ENCODE results near the gene MYL12A. TPM values are rescaled to one million over a fixed set of nuclear protein-coding genes. Genes with fewer than 3 reads are reported as not detected.

The MYL12A gene
- total and polyA plus RNA-seq, 3 experiments from 2014 or later: 338 to 3,038 (median 348) TPM

DNA sequence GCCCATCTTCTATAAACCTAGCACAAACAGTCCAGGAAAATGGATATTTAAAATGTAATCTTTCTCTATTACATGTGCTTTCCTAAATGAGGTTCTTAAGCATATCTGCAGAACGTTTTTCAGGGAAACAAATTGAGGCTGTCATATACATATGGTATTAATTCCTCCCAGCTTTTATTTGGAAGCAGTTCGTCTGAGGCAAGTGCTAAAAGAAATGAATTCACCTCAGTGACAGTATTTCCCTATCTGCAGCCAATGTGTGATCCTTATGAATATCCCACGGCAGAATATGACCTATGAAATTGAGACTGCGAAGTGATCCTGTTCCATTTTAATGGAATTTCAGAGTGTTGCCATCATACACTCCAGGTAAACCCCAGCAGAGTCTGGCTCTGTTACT, 34.9 kb upstream of the MYL12A start:
- H3K27ac Mint-ChIP-seq: peak overlapping the region in 3 of 8 donors; percentile 42 to 56 (median 44)
- H3K9me3 ChIP-seq (ENCODE audit: low read length): no peaks in the 10 kb centered on the region
- no peaks in the 10 kb centered on the region for H3K36me3 ChIP-seq (ENCODE audit: insufficient read depth, low read length)
- H3K4me1 ChIP-seq (ENCODE audit: insufficient read depth, low read length): peaks cover 12% of the 10 kb centered on the region
- peaks cover 18 to 27% (median 24%) of the 10 kb centered on the region in 3 donors for H3K4me1 Mint-ChIP-seq
- peaks cover 3 to 6% (median 3%) of the 10 kb centered on the region in 3 donors for H3K36me3 Mint-ChIP-seq
- H3K27ac ChIP-seq (ENCODE audit: low read depth, low read length): no peak overlapping the region
- no peak overlapping the region for H3K4me3 ChIP-seq (ENCODE audit: low read length)
- no peaks in the 10 kb centered on the region for H3K9me3 Mint-ChIP-seq
- no peaks in the 10 kb centered on the region for H3K27me3 ChIP-seq (ENCODE audit: insufficient read depth, low read length, poor library complexity, severe bottlenecking)
- DNase-seq: no peak
- no peak overlapping the region for H3K4me3 Mint-ChIP-seq
- H3K27me3 Mint-ChIP-seq: peaks cover 0 to 3% of the 10 kb centered on the region in 2 donors
- ChIA-PET CTCF (no interaction called here), POLR2A (no interaction called here)

DNA sequence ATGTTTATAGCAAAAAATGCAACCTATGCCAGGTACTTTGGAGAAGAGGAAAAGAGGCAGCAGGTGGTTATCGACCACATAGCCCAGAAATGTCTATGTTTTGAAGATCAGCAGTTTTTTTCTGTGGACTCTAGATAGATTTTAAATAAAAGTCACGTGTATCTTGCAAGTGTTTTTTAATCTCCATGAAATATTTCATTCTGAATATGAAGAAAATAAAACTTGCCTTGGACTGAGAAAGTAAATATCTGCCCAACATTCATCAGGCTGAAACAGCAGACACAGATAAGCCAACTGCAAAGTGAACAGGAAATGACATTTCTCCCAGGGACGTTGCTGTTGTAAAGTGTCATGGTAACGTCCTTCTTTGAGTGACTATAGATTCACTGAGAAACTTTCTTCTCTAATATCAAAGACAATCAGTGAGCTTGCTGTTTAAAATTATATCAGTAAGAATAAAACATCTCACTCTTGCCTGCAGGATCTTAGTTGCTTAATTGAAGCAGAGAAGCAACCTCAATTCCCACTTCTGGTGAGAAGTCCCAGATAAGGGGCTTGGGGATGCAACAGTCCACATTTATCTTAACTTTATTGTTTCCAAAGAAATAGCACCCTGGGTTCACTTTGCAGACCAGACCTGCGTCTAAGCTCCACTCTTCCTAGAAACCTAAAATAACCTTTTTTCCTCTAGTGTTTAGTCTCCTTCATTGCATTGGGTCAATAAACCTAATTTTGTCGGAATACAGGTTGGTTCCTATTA, 34.1 kb upstream of the MYL12A start:
- H3K27ac Mint-ChIP-seq: peak overlapping the region in 5 of 8 donors; percentile 42 to 72 (median 54)
- no peaks in the 10 kb centered on the region for H3K27me3 Mint-ChIP-seq
- H3K4me3 Mint-ChIP-seq: no peak overlapping the region
- Histone ChIP-seq H3K27ac (ENCODE audit: low read depth, low read length) (no peak overlapping the region), H3K27me3 (ENCODE audit: insufficient read depth, low read length, poor library complexity, severe bottlenecking) (no peaks in the 10 kb centered on the region), H3K4me3 (ENCODE audit: low read length) (no peak overlapping the region), H3K36me3 (ENCODE audit: insufficient read depth, low read length) (no peaks in the 10 kb centered on the region), H3K4me1 (ENCODE audit: insufficient read depth, low read length) (peaks cover 12% of the 10 kb centered on the region), H3K9me3 (ENCODE audit: low read length) (no peaks in the 10 kb centered on the region)
- POLR2A ChIA-PET: no interaction called here
- DNase-seq: peak in 2 of 5 donors; percentile 6 to 50
- CTCF ChIA-PET: no interaction called here
- H3K4me1 Mint-ChIP-seq: peaks cover 18 to 27% (median 24%) of the 10 kb centered on the region in 3 donors
- peaks cover 3 to 6% (median 3%) of the 10 kb centered on the region in 3 donors for H3K36me3 Mint-ChIP-seq
- no peaks in the 10 kb centered on the region for H3K9me3 Mint-ChIP-seq

DNA sequence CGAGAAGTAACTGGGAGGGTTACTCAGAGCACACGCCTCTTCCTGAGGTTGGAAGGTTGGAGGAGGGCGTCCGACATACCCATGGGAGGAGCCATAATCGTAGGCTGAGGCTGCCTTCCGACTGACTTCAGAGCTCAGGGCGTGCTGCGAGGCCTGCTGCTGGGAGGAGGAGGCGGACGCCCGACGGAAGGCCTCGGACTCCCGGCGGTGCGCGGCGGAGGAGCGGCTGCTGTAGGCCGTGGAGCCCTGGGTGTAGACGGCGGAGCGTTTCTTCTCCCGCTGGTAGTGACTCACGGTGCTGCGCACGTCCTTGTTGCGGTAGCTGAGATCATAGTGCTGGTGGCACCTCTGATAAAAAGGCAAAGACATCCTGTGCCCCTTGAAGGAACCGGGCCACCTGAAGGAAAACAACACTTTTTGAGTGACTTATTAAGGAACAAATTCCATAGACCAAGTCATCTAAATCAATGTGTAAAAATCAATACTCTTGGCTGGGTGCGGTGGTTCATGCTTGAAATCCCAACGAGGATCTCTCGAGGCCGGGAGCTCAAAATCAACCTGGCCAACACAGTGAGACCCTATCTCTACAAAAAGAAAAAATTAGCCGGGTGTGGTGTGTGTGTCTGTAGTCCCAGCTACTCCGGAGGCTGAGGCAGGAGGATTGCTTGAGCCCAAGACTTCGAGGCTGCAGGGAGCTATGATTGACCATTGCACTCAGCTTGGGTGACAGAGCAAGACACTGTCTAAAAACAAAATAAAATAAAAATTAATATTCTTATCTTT, 32.6 kb upstream of the MYL12A start:
- H3K4me1 Mint-ChIP-seq: peaks cover 13 to 20% (median 16%) of the 10 kb centered on the region in 3 donors
- ChIA-PET POLR2A (no interaction called here), CTCF (no interaction called here)
- Histone ChIP-seq H3K27me3 (ENCODE audit: insufficient read depth, low read length, poor library complexity, severe bottlenecking) (no peaks in the 10 kb centered on the region), H3K27ac (ENCODE audit: low read depth, low read length) (no peak overlapping the region), H3K4me1 (ENCODE audit: insufficient read depth, low read length) (peaks cover 12% of the 10 kb centered on the region), H3K9me3 (ENCODE audit: low read length) (no peaks in the 10 kb centered on the region), H3K36me3 (ENCODE audit: insufficient read depth, low read length) (no peaks in the 10 kb centered on the region), H3K4me3 (ENCODE audit: low read length) (no peak overlapping the region)
- no peaks in the 10 kb centered on the region for H3K9me3 Mint-ChIP-seq
- H3K36me3 Mint-ChIP-seq: peaks cover 0 to 6% (median 0%) of the 10 kb centered on the region in 3 donors
- no peak overlapping the region for H3K27ac Mint-ChIP-seq
- no peak overlapping the region for H3K4me3 Mint-ChIP-seq
- no peak for DNase-seq
- H3K27me3 Mint-ChIP-seq: no peaks in the 10 kb centered on the region

DNA sequence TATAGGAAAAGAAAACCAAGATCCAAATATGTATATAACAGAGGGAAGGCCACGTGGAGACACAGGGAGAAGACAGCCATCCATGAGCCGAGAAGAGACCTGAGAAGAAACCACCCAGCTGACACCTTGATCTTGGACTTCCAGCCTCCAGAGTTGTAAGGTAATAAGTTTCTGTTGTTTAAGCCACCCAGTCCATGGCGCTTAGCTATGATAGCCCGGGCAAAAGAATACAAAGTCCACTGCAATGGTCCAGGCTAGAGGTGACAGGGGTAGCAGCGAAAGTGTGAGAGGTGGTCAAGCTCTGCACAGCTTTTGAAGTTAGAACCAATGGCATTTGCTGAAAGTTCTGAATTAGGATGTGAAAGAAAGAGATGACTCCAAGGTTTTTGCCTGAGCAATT, 30.6 kb upstream of the MYL12A start:
- DNase-seq: no peak
- no peaks in the 10 kb centered on the region for H3K36me3 ChIP-seq (ENCODE audit: insufficient read depth, low read length)
- H3K4me3 ChIP-seq (ENCODE audit: low read length): no peak overlapping the region
- H3K4me3 Mint-ChIP-seq: no peak overlapping the region
- peaks cover 12% of the 10 kb centered on the region for H3K4me1 ChIP-seq (ENCODE audit: insufficient read depth, low read length)
- ChIA-PET CTCF (no interaction called here), POLR2A (no interaction called here)
- no peaks in the 10 kb centered on the region for H3K27me3 Mint-ChIP-seq
- H3K9me3 ChIP-seq (ENCODE audit: low read length): no peaks in the 10 kb centered on the region
- H3K4me1 Mint-ChIP-seq: peaks cover 10 to 16% (median 11%) of the 10 kb centered on the region in 3 donors
- H3K27ac ChIP-seq (ENCODE audit: low read depth, low read length): no peak overlapping the region
- H3K27me3 ChIP-seq (ENCODE audit: insufficient read depth, low read length, poor library complexity, severe bottlenecking): no peaks in the 10 kb centered on the region
- H3K36me3 Mint-ChIP-seq: peaks cover 0 to 6% (median 6%) of the 10 kb centered on the region in 3 donors
- no peaks in the 10 kb centered on the region for H3K9me3 Mint-ChIP-seq
- H3K27ac Mint-ChIP-seq: peak overlapping the region in 1 of 8 donors; percentile 54

DNA sequence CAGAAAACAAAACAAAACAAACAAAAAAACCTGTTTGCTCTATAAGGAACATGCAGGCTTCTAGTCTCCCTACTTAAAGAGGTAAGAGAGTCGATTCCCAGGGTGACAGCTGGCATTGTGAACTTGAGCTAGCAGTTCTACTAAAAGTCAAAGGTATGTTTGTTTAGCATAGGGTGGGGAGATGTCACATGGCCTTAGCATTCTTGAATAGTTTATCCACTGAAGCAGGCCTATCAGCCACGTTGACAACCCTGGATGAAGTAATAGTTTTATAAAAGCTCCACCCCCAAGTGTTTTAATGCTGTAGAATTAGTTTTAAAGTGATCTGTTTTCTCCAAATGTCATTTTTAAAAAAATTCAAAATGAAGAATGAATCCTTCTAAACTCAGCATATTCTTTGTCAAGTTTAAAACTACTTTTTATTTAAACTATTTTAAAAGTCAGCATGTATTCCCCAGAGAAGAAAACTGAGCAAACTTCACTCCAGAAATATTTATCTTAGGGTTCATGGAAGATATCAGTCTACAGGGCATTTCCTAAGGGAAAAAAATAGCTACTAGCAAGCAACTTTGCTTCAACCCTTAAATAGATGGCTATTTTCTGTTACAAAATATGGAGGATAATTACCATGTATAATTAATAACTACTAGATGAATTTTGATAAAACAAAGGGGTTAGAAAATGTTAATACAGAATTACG, 29.5 kb upstream of the MYL12A start:
- Mint-ChIP-seq H3K27ac (peak overlapping the region in 1 of 8 donors; percentile 82), H3K4me1 (peaks cover 6 to 13% (median 7%) of the 10 kb centered on the region in 3 donors), H3K36me3 (peaks cover 0 to 6% (median 5%) of the 10 kb centered on the region in 3 donors), H3K4me3 (no peak overlapping the region), H3K9me3 (no peaks in the 10 kb centered on the region), H3K27me3 (no peaks in the 10 kb centered on the region)
- no peaks in the 10 kb centered on the region for H3K9me3 ChIP-seq (ENCODE audit: low read length)
- H3K4me1 ChIP-seq (ENCODE audit: insufficient read depth, low read length): peaks cover 8% of the 10 kb centered on the region
- no peaks in the 10 kb centered on the region for H3K36me3 ChIP-seq (ENCODE audit: insufficient read depth, low read length)
- CTCF ChIA-PET: no interaction called here
- POLR2A ChIA-PET: no interaction called here
- H3K27ac ChIP-seq (ENCODE audit: low read depth, low read length): no peak overlapping the region
- DNase-seq: no peak
- no peaks in the 10 kb centered on the region for H3K27me3 ChIP-seq (ENCODE audit: insufficient read depth, low read length, poor library complexity, severe bottlenecking)
- no peak overlapping the region for H3K4me3 ChIP-seq (ENCODE audit: low read length)

DNA sequence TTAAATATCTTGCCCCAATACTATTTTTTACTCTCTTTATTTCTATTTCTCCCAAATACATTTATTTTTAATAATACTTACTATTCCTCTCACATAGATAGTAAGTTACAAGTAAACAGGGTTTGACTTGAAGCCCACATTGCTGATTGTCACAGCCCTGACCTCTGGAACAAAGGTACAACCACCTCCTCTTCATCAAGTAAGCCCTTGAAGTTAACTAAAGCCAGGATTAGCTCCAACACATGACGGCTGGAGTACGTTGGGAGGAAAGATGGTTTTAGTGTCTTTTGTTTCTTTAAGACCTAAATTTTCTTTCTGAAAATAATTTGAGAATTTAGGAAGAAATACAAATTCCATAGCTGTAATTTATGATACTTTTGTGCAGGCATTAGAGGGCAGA, 28.8 kb upstream of the MYL12A start:
- DNase-seq: no peak
- no peak overlapping the region for H3K27ac Mint-ChIP-seq
- H3K27me3 Mint-ChIP-seq: no peaks in the 10 kb centered on the region
- H3K36me3 Mint-ChIP-seq: peaks cover 0 to 6% (median 4%) of the 10 kb centered on the region in 3 donors
- H3K36me3 ChIP-seq (ENCODE audit: insufficient read depth, low read length): no peaks in the 10 kb centered on the region
- no peaks in the 10 kb centered on the region for H3K9me3 Mint-ChIP-seq
- H3K4me3 Mint-ChIP-seq: no peak overlapping the region
- H3K27ac ChIP-seq (ENCODE audit: low read depth, low read length): no peak overlapping the region
- no peaks in the 10 kb centered on the region for H3K9me3 ChIP-seq (ENCODE audit: low read length)
- ChIA-PET POLR2A (no interaction called here), CTCF (no interaction called here)
- no peaks in the 10 kb centered on the region for H3K27me3 ChIP-seq (ENCODE audit: insufficient read depth, low read length, poor library complexity, severe bottlenecking)
- H3K4me1 Mint-ChIP-seq: peaks cover 0 to 6% (median 1%) of the 10 kb centered on the region in 3 donors
- H3K4me1 ChIP-seq (ENCODE audit: insufficient read depth, low read length): peaks cover 1% of the 10 kb centered on the region
- H3K4me3 ChIP-seq (ENCODE audit: low read length): no peak overlapping the region

DNA sequence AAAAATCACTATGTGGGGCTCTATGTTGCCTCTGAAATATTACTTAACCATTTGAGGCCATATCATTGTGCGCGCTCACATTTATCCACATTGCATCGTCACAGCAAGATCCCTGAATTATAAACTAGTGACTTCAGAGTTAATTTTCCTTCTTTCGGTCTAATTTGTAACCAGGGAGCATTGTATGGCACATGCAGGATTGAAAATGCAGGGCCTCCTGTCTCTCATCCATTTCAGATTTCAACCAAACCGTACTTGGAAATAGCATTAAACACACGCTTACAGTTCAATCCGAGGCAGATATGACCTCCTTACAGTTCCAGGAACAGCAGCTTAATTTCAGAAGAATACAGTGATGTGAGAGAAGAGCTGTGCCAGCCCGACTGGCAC, 28.4 kb upstream of the MYL12A start:
- Mint-ChIP-seq H3K27me3 (no peaks in the 10 kb centered on the region), H3K4me1 (peaks cover 0 to 2% (median under 1%) of the 10 kb centered on the region in 3 donors), H3K36me3 (peaks cover 0 to 6% (median 4%) of the 10 kb centered on the region in 3 donors), H3K9me3 (no peaks in the 10 kb centered on the region), H3K27ac (peak overlapping the region in 1 of 8 donors; percentile 25), H3K4me3 (no peak overlapping the region)
- ChIA-PET POLR2A (no interaction called here), CTCF (interaction anchor here (0.8 kb wide), 1 partner anchor 90 kb away, joined by 3 read pairs; no protein-coding TSS in a partner anchor)
- Histone ChIP-seq H3K4me1 (ENCODE audit: insufficient read depth, low read length) (no peaks in the 10 kb centered on the region), H3K27ac (ENCODE audit: low read depth, low read length) (no peak overlapping the region), H3K36me3 (ENCODE audit: insufficient read depth, low read length) (no peaks in the 10 kb centered on the region), H3K27me3 (ENCODE audit: insufficient read depth, low read length, poor library complexity, severe bottlenecking) (no peaks in the 10 kb centered on the region), H3K9me3 (ENCODE audit: low read length) (no peaks in the 10 kb centered on the region), H3K4me3 (ENCODE audit: low read length) (no peak overlapping the region)
- DNase-seq: no peak

All from CD8-positive, alpha-beta memory T cell (primary cell).